ENCODE data around the gene LZIC. TPM values are rescaled to one million over a fixed set of nuclear protein-coding genes. Genes with fewer than 3 reads are reported as not detected.

LZIC gene
- total RNA-seq, 2 donors from 2014 or later: 22.7 to 24.5 TPM

- H3K36me3 Mint-ChIP-seq (ENCODE audit: insufficient read depth in 2 of 2): peaks cover 0 to 2% of the 10 kb centered on the region in 2 donors
- H3K4me1 Mint-ChIP-seq (ENCODE audit: low read depth): peaks cover 68% of the 10 kb centered on the region
- no peaks in the 10 kb centered on the region for H3K9me3 Mint-ChIP-seq
- H3K27ac Mint-ChIP-seq: no peak overlapping the region
- no peak for ATAC-seq (replicated peaks in 1 of 2)
- peaks cover 6% of the 10 kb centered on the region for H3K27me3 Mint-ChIP-seq (ENCODE audit: low read depth)
- no peak for DNase-seq
- no peak overlapping the region for H3K4me3 Mint-ChIP-seq
Observed at GRCh38 chr1:9906466-9906865, 36.7 kb downstream of the LZIC start.

GRCh38 chr1:9905010-9905409 lies 38.2 kb downstream of the LZIC start:
- Mint-ChIP-seq H3K36me3 (ENCODE audit: insufficient read depth in 2 of 2) (peaks cover 0 to 2% of the 10 kb centered on the region in 2 donors), H3K9me3 (no peaks in the 10 kb centered on the region), H3K4me3 (peak overlapping the region; percentile 39 to 81), H3K4me1 (ENCODE audit: low read depth) (peaks cover 74% of the 10 kb centered on the region), H3K27me3 (ENCODE audit: low read depth) (peaks cover 6% of the 10 kb centered on the region), H3K27ac (no peak overlapping the region)
- no peak for ATAC-seq (replicated peaks in 1 of 2)
- peak in 1 of 2 donors; percentile 23 for DNase-seq

- Mint-ChIP-seq H3K36me3 (ENCODE audit: insufficient read depth in 2 of 2) (peaks cover 0 to 2% of the 10 kb centered on the region in 2 donors), H3K4me3 (peak overlapping the region; percentile 68 to 81), H3K9me3 (no peaks in the 10 kb centered on the region), H3K27ac (no peak overlapping the region), H3K4me1 (ENCODE audit: low read depth) (peaks cover 74% of the 10 kb centered on the region), H3K27me3 (ENCODE audit: low read depth) (peaks cover 6% of the 10 kb centered on the region)
- no peak for ATAC-seq (replicated peaks in 1 of 2)
- DNase-seq: no peak
Observed at GRCh38 chr1:9904596-9904995, 38.6 kb downstream of the LZIC start.

- H3K4me1 Mint-ChIP-seq (ENCODE audit: low read depth): peaks cover 68% of the 10 kb centered on the region
- H3K4me3 Mint-ChIP-seq: peak overlapping the region; percentile 68 to 81
- no peaks in the 10 kb centered on the region for H3K9me3 Mint-ChIP-seq
- H3K36me3 Mint-ChIP-seq (ENCODE audit: insufficient read depth in 2 of 2): peaks cover 0 to 2% of the 10 kb centered on the region in 2 donors
- peaks cover 6% of the 10 kb centered on the region for H3K27me3 Mint-ChIP-seq (ENCODE audit: low read depth)
- DNase-seq: peak; percentile 50 to 55
- ATAC-seq (replicated peaks in 1 of 2): peak; percentile 91 to 93
- H3K27ac Mint-ChIP-seq: peak overlapping the region; percentile 83
Observed at GRCh38 chr1:9903801-9904527, 39.2 kb downstream of the LZIC start.

GRCh38 chr1:9902060-9902452 lies 41.1 kb downstream of the LZIC start:
- Mint-ChIP-seq H3K4me1 (ENCODE audit: low read depth) (peaks cover 52% of the 10 kb centered on the region), H3K27ac (no peak overlapping the region), H3K36me3 (ENCODE audit: insufficient read depth in 2 of 2) (no peaks in the 10 kb centered on the region), H3K4me3 (no peak overlapping the region), H3K27me3 (ENCODE audit: low read depth) (no peaks in the 10 kb centered on the region), H3K9me3 (no peaks in the 10 kb centered on the region)
- ATAC-seq (replicated peaks in 1 of 2) (no peak), DNase-seq (no peak)

GRCh38 chr1:9901148-9902059 lies 41.8 kb downstream of the LZIC start:
- Mint-ChIP-seq H3K4me3 (no peak overlapping the region), H3K4me1 (ENCODE audit: low read depth) (peaks cover 47% of the 10 kb centered on the region), H3K27ac (no peak overlapping the region), H3K27me3 (ENCODE audit: low read depth) (no peaks in the 10 kb centered on the region), H3K9me3 (no peaks in the 10 kb centered on the region), H3K36me3 (ENCODE audit: insufficient read depth in 2 of 2) (no peaks in the 10 kb centered on the region)
- DNase-seq (no peak), ATAC-seq (replicated peaks in 1 of 2) (no peak)

GRCh38 chr1:9900142-9901043 lies 42.8 kb downstream of the LZIC start:
- DNase-seq: no peak
- Mint-ChIP-seq H3K9me3 (no peaks in the 10 kb centered on the region), H3K4me1 (ENCODE audit: low read depth) (peaks cover 41% of the 10 kb centered on the region), H3K27me3 (ENCODE audit: low read depth) (no peaks in the 10 kb centered on the region), H3K4me3 (peak overlapping the region in 1 of 2 donors; percentile 51), H3K27ac (no peak overlapping the region), H3K36me3 (ENCODE audit: insufficient read depth in 2 of 2) (no peaks in the 10 kb centered on the region)
- ATAC-seq (replicated peaks in 1 of 2): no peak

GRCh38 chr1:9894115-9894514 lies 49.1 kb downstream of the LZIC start:
- DNase-seq (no peak), ATAC-seq (replicated peaks in 1 of 2) (no peak)
- Mint-ChIP-seq H3K4me3 (no peak overlapping the region), H3K36me3 (ENCODE audit: insufficient read depth in 2 of 2) (no peaks in the 10 kb centered on the region), H3K9me3 (no peaks in the 10 kb centered on the region), H3K4me1 (ENCODE audit: low read depth) (peaks cover 27% of the 10 kb centered on the region), H3K27ac (peak overlapping the region; percentile 24), H3K27me3 (ENCODE audit: low read depth) (no peaks in the 10 kb centered on the region)

- DNase-seq (no peak), ATAC-seq (replicated peaks in 1 of 2) (no peak)
- H3K36me3 Mint-ChIP-seq (ENCODE audit: insufficient read depth in 2 of 2): no peaks in the 10 kb centered on the region
- no peaks in the 10 kb centered on the region for H3K27me3 Mint-ChIP-seq (ENCODE audit: low read depth)
- no peak overlapping the region for H3K4me3 Mint-ChIP-seq
- H3K9me3 Mint-ChIP-seq: no peaks in the 10 kb centered on the region
- peaks cover 27% of the 10 kb centered on the region for H3K4me1 Mint-ChIP-seq (ENCODE audit: low read depth)
- no peak overlapping the region for H3K27ac Mint-ChIP-seq
Observed at GRCh38 chr1:9892563-9893528, 50.3 kb downstream of the LZIC start.

- no peaks in the 10 kb centered on the region for H3K9me3 Mint-ChIP-seq
- H3K36me3 Mint-ChIP-seq (ENCODE audit: insufficient read depth in 2 of 2): no peaks in the 10 kb centered on the region
- no peak overlapping the region for H3K4me3 Mint-ChIP-seq
- no peaks in the 10 kb centered on the region for H3K27me3 Mint-ChIP-seq (ENCODE audit: low read depth)
- DNase-seq (no peak), ATAC-seq (replicated peaks in 1 of 2) (no peak)
- peaks cover 27% of the 10 kb centered on the region for H3K4me1 Mint-ChIP-seq (ENCODE audit: low read depth)
- H3K27ac Mint-ChIP-seq: no peak overlapping the region
Observed at GRCh38 chr1:9891207-9891606, 52.0 kb downstream of the LZIC start.

- ATAC-seq (replicated peaks in 1 of 2) (no peak), DNase-seq (no peak)
- Mint-ChIP-seq H3K27ac (no peak overlapping the region), H3K4me1 (ENCODE audit: low read depth) (peaks cover 27% of the 10 kb centered on the region), H3K36me3 (ENCODE audit: insufficient read depth in 2 of 2) (no peaks in the 10 kb centered on the region), H3K27me3 (ENCODE audit: low read depth) (no peaks in the 10 kb centered on the region), H3K4me3 (no peak overlapping the region), H3K9me3 (no peaks in the 10 kb centered on the region)
Observed at GRCh38 chr1:9890224-9890731, 52.9 kb downstream of the LZIC start.

- Mint-ChIP-seq H3K4me3 (no peak overlapping the region), H3K4me1 (ENCODE audit: low read depth) (peaks cover 26% of the 10 kb centered on the region), H3K27me3 (ENCODE audit: low read depth) (no peaks in the 10 kb centered on the region), H3K27ac (peak overlapping the region; percentile 8), H3K9me3 (no peaks in the 10 kb centered on the region), H3K36me3 (ENCODE audit: insufficient read depth in 2 of 2) (no peaks in the 10 kb centered on the region)
- DNase-seq (no peak), ATAC-seq (replicated peaks in 1 of 2) (no peak)
Observed at GRCh38 chr1:9889411-9889810, 53.8 kb downstream of the LZIC start.

Data from activated T-cell treated with anti-CD3 and anti-CD28 coated beads, Interleukin-2, amount 50 U/mL, for 72 hours (primary cell).